Aorta (tissue), 5 donors: ENCODE data around the gene HHEX. TPM values are rescaled to one million over a fixed set of nuclear protein-coding genes. Genes with fewer than 3 reads are reported as not detected.

Source experiments
- ATAC-seq: fragments of 200-7000 bp; cut with Tn5 transposase; one replicate; pipeline ENCODE4 v1.9.1; 2022; ENCODE audit warnings: moderate library complexity; ENCODE audit not compliant: low FRiP score
- DNase-seq, 2 donors: peaks; one replicate each; pipeline ENCODE4 v3.0.0-alpha.2; 2020
- H3K27ac ChIP-seq, 2 donors: one replicate each; pipeline ENCODE4 v1.5.1; 2013; ENCODE audit warnings: low read length in 2 of 2, mild to moderate bottlenecking in 2 of 2, moderate library complexity in 2 of 2, control low read depth in 1 of 2, inconsistent platforms in 1 of 2, low read depth in 1 of 2
- H3K27me3 ChIP-seq, 2 donors: one replicate each; pipeline ENCODE4 v1.6.1; 2013; ENCODE audit warnings: control low read depth in 1 of 2, low read length in 1 of 2, mild to moderate bottlenecking in 1 of 2, moderate library complexity in 1 of 2; ENCODE audit not compliant: insufficient read depth in 2 of 2, control insufficient read depth in 1 of 2
- H3K36me3 ChIP-seq, 2 donors: one replicate each; pipeline ENCODE4 v1.6.1; 2013; ENCODE audit warnings: control low read depth in 1 of 2, low read length in 1 of 2, mild to moderate bottlenecking in 1 of 2; ENCODE audit not compliant: insufficient read depth in 2 of 2, control insufficient read depth in 1 of 2
- H3K4me1 ChIP-seq, 2 donors: one replicate each; pipeline ENCODE4 v1.6.1; 2013; ENCODE audit warnings: low read length in 2 of 2, control low read depth in 1 of 2, mild to moderate bottlenecking in 1 of 2, moderate library complexity in 1 of 2; ENCODE audit not compliant: insufficient read depth in 2 of 2, control insufficient read depth in 1 of 2
- H3K4me3 ChIP-seq, 2 donors: one replicate each; pipeline ENCODE4 v1.5.1; 2013; ENCODE audit warnings: low read length in 2 of 2, control low read depth in 1 of 2, mild to moderate bottlenecking in 1 of 2
- H3K9me3 ChIP-seq: one replicate; pipeline ENCODE4 v1.6.1; 2013; ENCODE audit warnings: mild to moderate bottlenecking, low read length; ENCODE audit not compliant: control insufficient read depth
- WGBS, 2 donors: extraction: QIAGEN DNeasy Blood & Tissue Kit; methylation state at CpG; one replicate each; pipeline ENCODE4 v1.1.7; 2013; 5-methylcytosine and 5-hydroxymethylcytosine counted together
- intact Hi-C, 2 donors: fragments of 100-400 bp; cut with DNase I; formaldehyde crosslinking; loops; one replicate each; pipeline versions ENCODE4 v1.14.2 to v1.15.0; 2022
- polyA plus RNA-seq, 2 donors: library from polyadenylated mRNA; stranded (reverse); fragments of 200-250 nt; gene quantifications; one replicate each; pipeline ENCODE4 v1.2.3, GENCODE V29; 2013
- total RNA-seq, 2 donors: library from RNA; stranded (reverse); fragmentation: NEBNext Ultra II Directional; extraction: Animal tissue kit (Norgen Biotek cat#: 25700); gene quantifications; one replicate each; pipeline ENCODE4 v1.2.1, GENCODE V29; 2021
- donor health status: healthy with polysubstance abuse.
- donor health status: Bipolar disorder and iron deficiency.
- donor health status: DM: no; HTN: no; CAD: no.
- donor health status: DM: no; HTN: no; CAD: no.
- donor health status: DM: yes; HTN: yes; CAD: no.

HHEX gene
- total and polyA plus RNA-seq, 4 donors: 4.5 to 22.7 (median 8.9) TPM

DNA sequence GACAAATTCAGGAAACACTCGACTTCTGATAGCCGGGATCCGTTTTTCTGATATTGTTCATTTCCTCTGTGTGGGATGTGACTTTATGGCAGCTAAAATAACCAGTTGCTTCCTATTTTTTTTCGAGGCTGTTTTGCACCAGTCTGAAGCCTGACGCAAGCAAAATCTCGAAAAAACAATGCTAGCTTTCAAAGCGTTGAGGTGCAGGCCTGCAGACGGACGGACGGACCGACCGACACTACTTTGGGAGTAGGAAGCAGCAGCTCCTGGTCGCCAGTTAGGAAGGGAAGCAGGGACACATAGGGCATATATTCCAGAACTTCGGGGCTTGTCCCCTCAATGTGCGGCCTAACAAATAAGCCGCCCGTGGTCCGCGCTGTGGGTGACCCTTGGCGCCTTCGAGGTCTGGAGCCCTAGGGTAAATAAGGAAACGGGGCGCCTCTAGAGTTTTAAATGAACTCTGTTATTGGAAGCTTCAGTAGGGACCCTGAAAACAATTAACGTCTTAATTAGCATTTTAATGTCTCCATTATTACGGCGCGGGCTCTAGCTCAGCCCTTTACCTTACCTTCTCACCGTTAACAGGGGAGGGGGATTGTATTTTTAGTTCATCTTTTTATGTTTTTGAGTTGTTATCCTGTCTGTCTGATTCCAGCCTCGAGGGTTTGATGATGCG, 1.3 kb downstream of the HHEX start:
- no peaks in the 10 kb centered on the region for H3K9me3 ChIP-seq
- 70 to 78% methylated on average over 30 of the region's 30 CpGs for WGBS, 2 donors
- no peak overlapping the region for H3K4me3 ChIP-seq
- H3K27me3 ChIP-seq: no peaks in the 10 kb centered on the region
- H3K27ac ChIP-seq: no peak overlapping the region
- intact Hi-C loops: loop anchor here in 1 of 2 donors (5.0 to 10.0 kb wide), 2 partner anchors 66 to 154 kb away; partner anchors contain the start of gene EXOC6
- DNase-seq (peak in 1 of 2 donors; percentile 57), ATAC-seq (peak; percentile 19)
- no peaks in the 10 kb centered on the region for H3K4me1 ChIP-seq
- no peaks in the 10 kb centered on the region for H3K36me3 ChIP-seq

DNA sequence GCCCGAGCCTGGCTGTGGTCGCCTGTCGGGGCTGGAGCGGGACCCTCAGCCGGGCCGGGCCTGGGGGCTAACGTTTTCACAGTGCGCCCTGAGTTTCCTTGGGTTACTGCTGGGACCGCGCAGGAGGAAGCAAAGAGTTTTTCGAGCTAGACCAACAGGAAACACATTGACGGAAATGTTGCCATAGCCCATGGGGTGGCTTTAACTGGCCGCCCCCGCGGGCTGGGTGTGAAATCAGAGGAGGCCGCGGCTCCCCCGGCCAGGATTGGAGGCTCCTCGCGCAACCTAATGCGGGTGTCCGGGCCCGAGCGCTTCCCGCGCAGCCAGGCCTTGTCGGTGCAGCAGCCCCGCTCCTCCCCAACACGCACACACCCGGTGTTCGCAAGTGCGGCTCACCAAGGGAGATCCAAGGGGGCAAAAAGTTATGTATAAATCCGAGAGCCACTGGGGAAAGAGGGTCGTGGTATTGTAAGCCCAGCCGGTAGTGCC, 1.9 kb downstream of the HHEX start:
- 62 to 71% methylated on average over 35 of the region's 35 CpGs for WGBS, 2 donors
- H3K27ac ChIP-seq: no peak overlapping the region
- H3K27me3 ChIP-seq: no peaks in the 10 kb centered on the region
- H3K9me3 ChIP-seq: no peaks in the 10 kb centered on the region
- intact Hi-C loops: loop anchor here in 1 of 2 donors (5.0 to 10.0 kb wide), 2 partner anchors 66 to 153 kb away; partner anchors contain the start of gene EXOC6
- DNase-seq (peak; percentile 80 to 83), ATAC-seq (peak; percentile 62)
- no peaks in the 10 kb centered on the region for H3K36me3 ChIP-seq
- H3K4me1 ChIP-seq: no peaks in the 10 kb centered on the region
- H3K4me3 ChIP-seq: no peak overlapping the region

DNA sequence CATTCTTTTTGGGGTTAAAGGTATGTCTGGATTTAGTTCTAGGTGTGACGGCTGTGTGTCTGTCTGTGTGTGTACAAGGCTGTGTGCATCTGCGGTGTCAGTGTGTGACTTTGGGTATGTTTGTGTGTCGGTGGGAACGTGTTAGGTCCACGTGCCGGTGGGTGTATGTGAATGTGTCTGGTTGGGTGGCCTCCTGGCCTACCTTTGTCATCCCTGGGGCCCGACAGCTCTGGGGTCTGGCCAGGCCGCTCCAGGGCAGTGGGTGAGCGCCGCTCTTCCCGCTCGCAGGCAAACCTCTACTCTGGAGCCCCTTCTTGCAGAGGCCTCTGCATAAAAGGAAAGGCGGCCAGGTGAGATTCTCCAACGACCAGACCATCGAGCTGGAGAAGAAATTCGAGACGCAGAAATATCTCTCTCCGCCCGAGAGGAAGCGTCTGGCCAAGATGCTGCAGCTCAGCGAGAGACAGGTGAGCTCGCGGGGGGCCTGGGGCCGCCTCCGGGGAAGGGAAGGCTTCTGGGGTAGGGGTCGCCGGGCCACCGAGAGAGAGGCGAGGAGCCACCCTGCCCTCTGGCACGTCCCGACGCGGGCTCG, 2.4 kb downstream of the HHEX start:
- no peaks in the 10 kb centered on the region for H3K9me3 ChIP-seq
- H3K4me1 ChIP-seq: no peaks in the 10 kb centered on the region
- intact Hi-C loops: loop anchor here in 1 of 2 donors (5.0 to 10.0 kb wide), 2 partner anchors 65 to 153 kb away; partner anchors contain the start of gene EXOC6
- ATAC-seq: no peak
- no peak for DNase-seq
- H3K4me3 ChIP-seq: no peak overlapping the region
- no peaks in the 10 kb centered on the region for H3K27me3 ChIP-seq
- H3K36me3 ChIP-seq: no peaks in the 10 kb centered on the region
- H3K27ac ChIP-seq: no peak overlapping the region
- WGBS, 2 donors: 52 to 65% methylated on average over 34 of the region's 34 CpGs

DNA sequence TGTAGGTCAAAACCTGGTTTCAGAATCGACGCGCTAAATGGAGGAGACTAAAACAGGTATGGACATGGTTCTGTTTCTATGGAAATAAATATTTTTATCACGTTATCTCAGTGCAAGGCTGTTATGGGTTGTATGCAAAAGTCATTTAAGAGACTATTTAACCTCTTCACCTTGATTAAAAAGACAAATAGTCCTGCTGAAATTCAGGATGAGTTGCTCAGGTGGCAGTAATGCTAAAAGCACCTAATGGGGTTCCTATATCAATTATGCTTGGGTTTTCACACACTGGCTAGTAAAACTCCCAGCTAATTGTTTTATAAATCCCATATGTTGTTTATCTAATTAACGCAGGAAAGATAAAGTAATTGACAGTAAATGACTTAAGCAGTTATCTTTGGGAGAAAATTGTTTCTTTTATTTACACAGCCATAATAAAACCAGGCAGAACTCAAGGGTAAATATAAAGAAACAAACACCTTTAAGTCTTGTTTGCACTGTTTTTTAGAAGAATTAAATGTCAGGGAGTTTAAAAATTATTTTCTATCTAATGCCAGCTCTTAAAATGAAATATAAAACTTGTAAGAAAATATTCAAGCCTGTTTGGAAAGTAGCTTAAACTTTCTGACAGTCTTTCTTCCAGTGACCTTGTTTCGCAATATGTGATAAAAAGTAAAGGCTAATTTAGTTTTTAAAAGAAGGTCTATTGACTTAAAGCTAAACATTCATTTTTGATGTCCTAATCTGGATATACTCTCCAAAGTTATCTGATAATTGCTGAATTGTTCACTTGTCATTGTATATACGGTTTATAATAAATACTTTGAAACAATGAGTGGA, 3.2 kb downstream of the HHEX start:
- H3K27ac ChIP-seq: no peak overlapping the region
- no peaks in the 10 kb centered on the region for H3K27me3 ChIP-seq
- DNase-seq (no peak), ATAC-seq (no peak)
- H3K4me1 ChIP-seq: no peaks in the 10 kb centered on the region
- WGBS, 2 donors: 52 to 68% methylated on average over 7 of the region's 7 CpGs
- no peaks in the 10 kb centered on the region for H3K36me3 ChIP-seq
- no peaks in the 10 kb centered on the region for H3K9me3 ChIP-seq
- no peak overlapping the region for H3K4me3 ChIP-seq
- intact Hi-C loops: loop anchor here in 1 of 2 donors (5.0 to 10.0 kb wide), 2 partner anchors 64 to 152 kb away; partner anchors contain the start of gene EXOC6

DNA sequence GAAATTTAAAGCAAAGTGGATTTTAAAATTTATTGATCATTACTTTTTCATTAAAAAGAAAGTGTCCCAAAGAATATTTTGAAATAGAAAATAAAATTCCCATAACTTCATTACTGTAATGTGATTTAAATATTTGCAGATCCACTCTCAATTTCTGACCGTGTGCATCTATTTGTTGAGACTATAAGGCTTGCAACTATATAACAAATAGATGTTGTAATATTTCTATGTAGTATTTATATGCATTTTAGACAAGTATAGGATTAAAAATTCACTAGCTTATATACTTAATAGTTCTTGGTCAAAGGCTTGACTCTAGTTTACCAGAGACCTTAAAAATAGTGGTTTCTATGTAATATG, 3.8 kb downstream of the HHEX start:
- Histone ChIP-seq H3K4me3 (no peak overlapping the region), H3K9me3 (no peaks in the 10 kb centered on the region), H3K27ac (no peak overlapping the region), H3K4me1 (no peaks in the 10 kb centered on the region), H3K36me3 (no peaks in the 10 kb centered on the region), H3K27me3 (no peaks in the 10 kb centered on the region)
- intact Hi-C loops: loop anchor here in 1 of 2 donors (5.0 to 10.0 kb wide), 2 partner anchors 64 to 151 kb away; partner anchors contain the start of gene EXOC6
- WGBS, 2 donors: 84 to 86% methylated on average over 1 of the region's 1 CpG
- ATAC-seq (no peak), DNase-seq (no peak)

DNA sequence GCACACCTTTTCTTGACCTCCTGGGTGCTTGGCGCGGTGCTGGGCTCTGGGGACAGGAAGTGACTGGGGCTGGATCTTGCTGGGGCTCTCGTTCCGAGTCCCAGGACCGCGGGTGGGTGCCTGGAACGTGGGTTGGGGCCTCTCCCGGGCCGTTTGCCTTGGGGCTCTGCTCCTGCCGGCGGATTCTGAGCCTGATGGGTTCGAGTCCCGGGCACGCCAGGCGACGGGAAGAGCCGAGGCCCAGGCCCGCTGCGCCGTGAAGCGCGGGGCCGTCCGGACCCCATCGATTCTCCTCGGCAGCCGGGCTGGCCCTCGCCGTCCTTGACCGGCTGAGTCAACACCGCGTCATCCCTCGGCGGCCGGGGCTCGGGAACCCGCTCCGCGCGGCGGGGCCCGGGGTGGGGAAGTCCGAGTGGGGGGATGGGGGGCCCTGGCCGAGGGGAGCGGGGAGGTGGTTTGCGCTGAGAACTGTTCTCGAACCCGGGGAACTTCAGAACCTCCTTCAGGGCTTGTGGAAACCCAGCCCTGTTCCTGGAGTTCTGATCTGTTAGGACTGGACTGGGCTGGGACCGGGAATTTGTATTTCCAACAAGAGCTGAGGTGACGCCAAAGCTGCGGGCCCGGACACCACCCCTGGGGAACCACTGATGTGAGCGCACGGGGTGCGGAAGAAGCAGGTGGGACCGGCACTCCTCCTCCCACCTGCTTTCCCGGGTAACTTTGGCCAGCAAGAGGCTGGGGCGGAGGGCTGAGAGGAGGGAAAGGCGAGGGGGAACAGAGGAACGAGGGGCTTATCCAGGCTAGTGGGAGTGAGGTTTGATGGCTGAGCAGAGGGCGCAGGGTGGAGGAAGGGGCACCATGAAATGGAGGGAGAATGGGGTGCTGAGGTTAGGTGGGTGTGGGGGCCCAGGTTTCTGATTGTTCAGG, 6.2 kb downstream of the HHEX start:
- DNase-seq (peak; percentile 53 to 89), ATAC-seq (peak; percentile 59)
- Histone ChIP-seq H3K36me3 (no peaks in the 10 kb centered on the region), H3K9me3 (no peaks in the 10 kb centered on the region), H3K27ac (no peak overlapping the region), H3K4me3 (peak overlapping the region in 1 of 2 donors; percentile 37), H3K4me1 (no peaks in the 10 kb centered on the region), H3K27me3 (no peaks in the 10 kb centered on the region)
- 20 to 25% methylated on average over 59 to 61 of the region's 61 CpGs for WGBS, 2 donors
- intact Hi-C loops: loop anchor here in 1 of 2 donors (5.0 to 10.0 kb wide), 2 partner anchors 104 to 149 kb away; partner anchors contain the start of genes EXOC6 and KIF11

DNA sequence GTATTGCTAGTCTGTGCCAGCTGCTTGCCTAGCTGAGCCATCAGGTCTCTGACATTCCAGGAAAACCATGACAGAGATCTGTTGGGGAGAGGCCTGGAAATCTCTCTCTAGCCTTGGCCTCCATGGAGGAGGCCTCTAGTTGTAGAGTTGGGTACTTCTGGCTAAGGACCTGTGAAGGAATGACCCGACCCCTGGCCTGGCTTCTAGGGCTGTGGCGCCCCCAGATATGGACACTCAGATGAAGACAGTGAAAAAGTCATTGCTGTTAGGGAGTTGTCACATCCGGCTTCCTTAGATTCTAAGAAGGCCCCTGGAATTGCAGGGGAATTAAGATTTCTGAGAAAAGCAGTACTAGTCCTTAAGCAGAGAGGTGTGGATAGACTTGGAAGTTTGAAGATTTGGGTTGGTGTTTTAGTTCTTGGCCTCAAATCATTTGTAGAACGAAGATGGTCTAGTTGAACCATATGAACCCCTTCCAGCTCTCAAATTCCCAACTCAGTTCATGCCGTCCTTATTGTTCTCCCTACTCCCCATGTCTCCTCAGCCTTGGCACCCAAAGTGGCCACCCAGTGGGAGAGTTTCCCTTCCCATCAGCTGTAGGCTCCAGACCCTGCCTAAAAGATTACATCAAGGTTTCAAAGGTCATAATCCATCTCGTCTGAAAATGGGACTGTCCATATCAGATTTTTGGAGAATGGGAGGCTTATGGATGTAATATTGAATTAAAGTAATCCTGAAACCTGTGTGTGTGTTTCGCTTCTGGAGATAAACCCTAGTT, 7.0 kb downstream of the HHEX start:
- intact Hi-C loops: loop anchor here in 1 of 2 donors (5.0 to 10.0 kb wide), 2 partner anchors 104 to 148 kb away; partner anchors contain the start of genes EXOC6 and KIF11
- ATAC-seq (no peak), DNase-seq (no peak)
- no peaks in the 10 kb centered on the region for H3K27me3 ChIP-seq
- WGBS, 2 donors: 92 to 93% methylated on average over 7 of the region's 7 CpGs
- H3K27ac ChIP-seq: no peak overlapping the region
- H3K9me3 ChIP-seq: no peaks in the 10 kb centered on the region
- no peak overlapping the region for H3K4me3 ChIP-seq
- H3K36me3 ChIP-seq: no peaks in the 10 kb centered on the region
- no peaks in the 10 kb centered on the region for H3K4me1 ChIP-seq
